ENCODE data around the gene DAP.

Gene DAP

GRCh38 chr5:10695055-10695649 is 65.9 kb downstream of the DAP start:
- in situ Hi-C loops (cut with HindIII; ENCODE audit: low sequenced_read_pairs): no loop called here

GRCh38 chr5:10691826-10692785 is 68.9 kb downstream of the DAP start:
- in situ Hi-C loops (cut with HindIII; ENCODE audit: low sequenced_read_pairs): no loop called here

- in situ Hi-C loops (cut with HindIII; ENCODE audit: low sequenced_read_pairs): no loop called here
Measured at GRCh38 chr5:10690460-10691440, 70.3 kb downstream of the DAP start.

GRCh38 chr5:10689391-10690081 is 71.5 kb downstream of the DAP start:
- in situ Hi-C loops (cut with HindIII; ENCODE audit: low sequenced_read_pairs): no loop called here

GRCh38 chr5:10688651-10689171 is 72.3 kb downstream of the DAP start:
- in situ Hi-C loops (cut with HindIII; ENCODE audit: low sequenced_read_pairs): no loop called here

- in situ Hi-C loops (cut with HindIII; ENCODE audit: low sequenced_read_pairs): no loop called here
Measured at GRCh38 chr5:10686890-10687289, 74.1 kb downstream of the DAP start.

GRCh38 chr5:10685115-10685521 is 75.9 kb downstream of the DAP start:
- in situ Hi-C loops (cut with HindIII; ENCODE audit: low sequenced_read_pairs): no loop called here

GRCh38 chr5:10684303-10685086 is 76.5 kb downstream of the DAP start:
- in situ Hi-C loops (cut with HindIII; ENCODE audit: low sequenced_read_pairs): no loop called here

GRCh38 chr5:10682801-10683525 is 78.1 kb downstream of the DAP start:
- in situ Hi-C loops (cut with HindIII; ENCODE audit: low sequenced_read_pairs): no loop called here

- in situ Hi-C loops (cut with HindIII; ENCODE audit: low sequenced_read_pairs): no loop called here
Measured at GRCh38 chr5:10681731-10682679, 79.0 kb downstream of the DAP start.

GRCh38 chr5:10680876-10681481 is 80.1 kb downstream of the DAP start:
- in situ Hi-C loops (cut with HindIII; ENCODE audit: low sequenced_read_pairs): no loop called here

- in situ Hi-C loops (cut with HindIII; ENCODE audit: low sequenced_read_pairs): no loop called here
Measured at GRCh38 chr5:10679336-10679988, 81.6 kb downstream of the DAP start.

- in situ Hi-C loops (cut with HindIII; ENCODE audit: low sequenced_read_pairs): no loop called here
Measured at GRCh38 chr5:10678244-10678643, 82.8 kb downstream of the DAP start.

- in situ Hi-C loops (cut with HindIII; ENCODE audit: low sequenced_read_pairs): no loop called here
Measured at GRCh38 chr5:10677533-10677932, 83.5 kb downstream of the DAP start.

GRCh38 chr5:10676946-10677345 is 84.1 kb downstream of the DAP start:
- in situ Hi-C loops (cut with HindIII; ENCODE audit: low sequenced_read_pairs): no loop called here

GRCh38 chr5:10676224-10676623 is 84.8 kb downstream of the DAP start:
- in situ Hi-C loops (cut with HindIII; ENCODE audit: low sequenced_read_pairs): no loop called here
